ENCODE measurements around the gene NEUROG2. TPM values are rescaled to one million over a fixed set of nuclear protein-coding genes. Genes with fewer than 3 reads are reported as not detected.

NEUROG2 gene
- total RNA-seq, 2 donors from 2014 or later = not detected

- Histone ChIP-seq H3K36me3 (no peaks in the 10 kb centered on the region), H3K4me3 (no peak overlapping the region), H3K9me3 (no peaks in the 10 kb centered on the region), H3K27ac (no peak overlapping the region), H3K9ac (ENCODE audit: low read depth in 2 of 2, low read length in 2 of 2) (no peak overlapping the region), H3K27me3 (peaks cover 85% of the 10 kb centered on the region), H3K4me1 (peaks cover 18% of the 10 kb centered on the region)
- intact Hi-C loops (cut with DNase I) = loop anchor here (10.0 kb wide), 2 partner anchors 195 to 415 kb away; no protein-coding TSS in a partner anchor
- TF ChIP-seq, protein P1, sequence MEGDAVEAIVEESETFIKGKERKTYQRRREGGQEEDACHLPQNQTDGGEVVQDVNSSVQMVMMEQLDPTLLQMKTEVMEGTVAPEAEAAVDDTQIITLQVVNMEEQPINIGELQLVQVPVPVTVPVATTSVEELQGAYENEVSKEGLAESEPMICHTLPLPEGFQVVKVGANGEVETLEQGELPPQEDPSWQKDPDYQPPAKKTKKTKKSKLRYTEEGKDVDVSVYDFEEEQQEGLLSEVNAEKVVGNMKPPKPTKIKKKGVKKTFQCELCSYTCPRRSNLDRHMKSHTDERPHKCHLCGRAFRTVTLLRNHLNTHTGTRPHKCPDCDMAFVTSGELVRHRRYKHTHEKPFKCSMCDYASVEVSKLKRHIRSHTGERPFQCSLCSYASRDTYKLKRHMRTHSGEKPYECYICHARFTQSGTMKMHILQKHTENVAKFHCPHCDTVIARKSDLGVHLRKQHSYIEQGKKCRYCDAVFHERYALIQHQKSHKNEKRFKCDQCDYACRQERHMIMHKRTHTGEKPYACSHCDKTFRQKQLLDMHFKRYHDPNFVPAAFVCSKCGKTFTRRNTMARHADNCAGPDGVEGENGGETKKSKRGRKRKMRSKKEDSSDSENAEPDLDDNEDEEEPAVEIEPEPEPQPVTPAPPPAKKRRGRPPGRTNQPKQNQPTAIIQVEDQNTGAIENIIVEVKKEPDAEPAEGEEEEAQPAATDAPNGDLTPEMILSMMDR (IDR thresholded peaks at IDR 0.05) = no peak
- DNase-seq = no peak
Measured at GRCh38 chr4:112519689-112520597, 4.0 kb upstream of the NEUROG2 start.

DNA sequence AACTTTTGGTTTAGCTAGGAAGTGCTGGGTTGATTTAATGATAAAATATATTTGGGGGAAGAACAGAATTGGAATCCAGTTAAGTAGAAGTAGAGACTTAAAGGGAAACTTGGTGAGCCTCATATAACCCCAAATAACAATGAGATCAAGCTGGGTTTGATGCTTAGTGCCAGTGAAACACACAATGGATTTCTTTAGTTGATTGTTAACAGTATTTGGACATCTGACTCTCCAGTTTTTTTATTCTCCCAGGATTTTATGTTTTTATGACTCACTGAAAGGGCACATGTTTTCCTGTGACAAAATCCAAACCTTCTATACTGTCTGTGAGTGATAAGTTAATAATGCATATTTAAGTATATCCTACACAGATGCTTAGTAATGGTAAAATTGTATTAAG lies 2.7 kb upstream of the NEUROG2 start:
- no peak for DNase-seq
- TF ChIP-seq, protein P1 (IDR thresholded peaks at IDR 0.05) = no peak
- Histone ChIP-seq H3K9ac (ENCODE audit: low read depth in 2 of 2, low read length in 2 of 2) (no peak overlapping the region), H3K27me3 (peaks cover 97% of the 10 kb centered on the region), H3K9me3 (no peaks in the 10 kb centered on the region), H3K27ac (no peak overlapping the region), H3K4me1 (peaks cover 24% of the 10 kb centered on the region), H3K36me3 (no peaks in the 10 kb centered on the region), H3K4me3 (no peak overlapping the region)
- intact Hi-C loops (cut with DNase I) = no loop called here

DNA sequence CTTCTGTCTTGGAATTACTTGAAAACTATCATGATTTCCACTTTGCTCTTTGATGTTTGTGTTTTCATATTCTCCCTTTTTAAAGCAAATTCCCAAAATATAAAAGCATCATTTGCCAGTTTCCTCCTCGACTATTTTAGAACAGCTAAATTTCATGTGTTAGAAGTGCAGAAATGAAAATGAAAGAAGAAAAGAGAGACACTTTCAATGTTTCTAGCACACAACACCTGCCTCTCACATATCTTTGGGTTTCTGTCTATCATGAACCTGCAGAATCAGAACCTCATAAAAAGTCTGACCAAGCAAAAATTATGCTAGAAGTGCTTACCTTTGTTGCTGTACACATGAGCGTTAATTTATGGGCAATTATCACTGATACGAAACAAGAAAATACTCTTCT lies 1.9 kb upstream of the NEUROG2 start:
- TF ChIP-seq, protein P1 (IDR thresholded peaks at IDR 0.05) = no peak
- peaks cover 22% of the 10 kb centered on the region for H3K4me1 ChIP-seq

DNA sequence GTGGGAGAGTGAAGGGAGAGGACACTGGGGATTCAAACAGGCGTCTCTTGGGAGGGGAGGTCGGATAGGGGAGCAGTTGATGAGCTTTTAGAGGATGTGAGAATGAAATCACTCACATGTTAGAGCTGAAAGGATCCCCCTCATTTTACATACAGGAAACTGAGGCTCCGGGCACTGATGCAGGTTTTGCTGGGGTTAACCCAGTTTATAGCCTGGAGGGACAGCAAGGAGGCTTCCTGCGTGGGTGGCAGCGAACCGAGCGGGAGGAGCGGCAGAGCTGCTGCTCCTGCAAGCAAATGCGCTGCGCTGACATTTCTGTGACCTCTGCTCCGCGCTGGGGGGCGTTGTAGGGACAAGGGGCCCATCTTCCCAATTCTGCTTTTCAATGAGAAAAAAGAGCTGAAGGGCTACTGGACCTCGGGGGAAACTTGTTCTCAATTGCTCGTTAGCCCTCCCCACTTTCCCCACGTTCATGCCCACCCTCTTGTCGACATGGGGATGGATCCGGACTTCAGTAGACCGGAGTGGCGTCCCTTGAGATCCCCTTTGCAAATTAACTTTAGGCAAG lies 1.2 kb upstream of the NEUROG2 start:
- DNase-seq = no peak
- Histone ChIP-seq H3K9ac (ENCODE audit: low read depth in 2 of 2, low read length in 2 of 2) (no peak overlapping the region), H3K36me3 (no peaks in the 10 kb centered on the region), H3K4me3 (no peak overlapping the region), H3K27me3 (peaks cover 97% of the 10 kb centered on the region), H3K4me1 (peaks cover 20% of the 10 kb centered on the region), H3K27ac (no peak overlapping the region), H3K9me3 (no peaks in the 10 kb centered on the region)
- TF ChIP-seq, protein P1 (IDR thresholded peaks at IDR 0.05) = no peak
- intact Hi-C loops (cut with DNase I) = no loop called here

More for the DNA sequence above, 1.9 kb upstream of the NEUROG2 start:
- no peak overlapping the region for H3K9ac ChIP-seq (ENCODE audit: low read depth in 2 of 2, low read length in 2 of 2)
- no peak overlapping the region for H3K4me3 ChIP-seq
- intact Hi-C loops (cut with DNase I) = no loop called here
- no peak for DNase-seq
- peaks cover 97% of the 10 kb centered on the region for H3K27me3 ChIP-seq
- H3K9me3 ChIP-seq = no peaks in the 10 kb centered on the region
- no peaks in the 10 kb centered on the region for H3K36me3 ChIP-seq
- no peak overlapping the region for H3K27ac ChIP-seq

- Histone ChIP-seq H3K9ac (ENCODE audit: low read depth in 2 of 2, low read length in 2 of 2) (no peak overlapping the region), H3K27ac (no peak overlapping the region), H3K4me1 (peaks cover 20% of the 10 kb centered on the region), H3K9me3 (no peaks in the 10 kb centered on the region), H3K27me3 (peaks cover 98% of the 10 kb centered on the region), H3K36me3 (no peaks in the 10 kb centered on the region), H3K4me3 (peak overlapping the region; percentile 13)
- TF ChIP-seq, protein P1 (IDR thresholded peaks at IDR 0.05) = no peak
- no peak for DNase-seq
- intact Hi-C loops (cut with DNase I) = no loop called here
Measured at GRCh38 chr4:112516471-112517066, 589 bp upstream of the NEUROG2 start.

Data from colonic mucosa (tissue), 4 donors.